IPS DF 6.9 (cell line): Measurements from ENCODE around the gene PCDHGA11.
"Not testable (repeated sequence)": the region's sequence is repeated elsewhere in the genome, so short reads cannot be mapped to it uniquely, and the experiment has no call there.

Experiments
- DNase-seq: peaks from one replicate; pipeline ENCODE4 v3.0.0-alpha.2; 2013; ENCODE audit warnings: low read depth, low spot score
- H3K27ac ChIP-seq: one replicate; pipeline ENCODE4 v1.5.1; 2013; ENCODE audit warnings: low read length, control low read depth
- H3K27me3 ChIP-seq: 2 replicates; pipeline ENCODE4 v1.6.1; 2013; ENCODE audit warnings: mild to moderate bottlenecking, low read length; ENCODE audit not compliant: control insufficient read depth, insufficient read depth
- H3K36me3 ChIP-seq: 2 replicates; pipeline ENCODE4 v1.6.1; 2013; ENCODE audit warnings: low read length; ENCODE audit not compliant: control insufficient read depth, insufficient read depth
- H3K4me1 ChIP-seq: 2 replicates; pipeline ENCODE4 v1.6.1; 2013; ENCODE audit warnings: low read length; ENCODE audit not compliant: control insufficient read depth, insufficient read depth
- H3K4me3 ChIP-seq: 2 replicates; pipeline ENCODE4 v1.5.1; 2013; ENCODE audit warnings: mild to moderate bottlenecking, low read length
- H3K9me3 ChIP-seq: 2 replicates; pipeline ENCODE4 v1.6.1; 2013; ENCODE audit warnings: low read length, inconsistent platforms; ENCODE audit not compliant: control insufficient read depth, insufficient read depth
- WGBS: extraction: QIAGEN DNeasy Blood & Tissue Kit; methylation state at CpG from one replicate; pipeline ENCODE4 v1.1.7; 2013; ENCODE audit warnings: mixed read lengths, missing lambda C conversion rate; ENCODE audit not compliant: insufficient read length, insufficient coverage; 5-methylcytosine and 5-hydroxymethylcytosine counted together

PCDHGA11 gene

GRCh38 chr5:141415275-141415618 lies 5.6 kb upstream of the PCDHGA11 start:
- WGBS, result no CpG with 5 or more reads among the region's 24 CpGs
- H3K36me3 ChIP-seq, DNase-seq, H3K4me3 ChIP-seq, H3K27me3 ChIP-seq, H3K9me3 ChIP-seq, H3K4me1 ChIP-seq, H3K27ac ChIP-seq: not testable (repeated sequence)

DNA sequence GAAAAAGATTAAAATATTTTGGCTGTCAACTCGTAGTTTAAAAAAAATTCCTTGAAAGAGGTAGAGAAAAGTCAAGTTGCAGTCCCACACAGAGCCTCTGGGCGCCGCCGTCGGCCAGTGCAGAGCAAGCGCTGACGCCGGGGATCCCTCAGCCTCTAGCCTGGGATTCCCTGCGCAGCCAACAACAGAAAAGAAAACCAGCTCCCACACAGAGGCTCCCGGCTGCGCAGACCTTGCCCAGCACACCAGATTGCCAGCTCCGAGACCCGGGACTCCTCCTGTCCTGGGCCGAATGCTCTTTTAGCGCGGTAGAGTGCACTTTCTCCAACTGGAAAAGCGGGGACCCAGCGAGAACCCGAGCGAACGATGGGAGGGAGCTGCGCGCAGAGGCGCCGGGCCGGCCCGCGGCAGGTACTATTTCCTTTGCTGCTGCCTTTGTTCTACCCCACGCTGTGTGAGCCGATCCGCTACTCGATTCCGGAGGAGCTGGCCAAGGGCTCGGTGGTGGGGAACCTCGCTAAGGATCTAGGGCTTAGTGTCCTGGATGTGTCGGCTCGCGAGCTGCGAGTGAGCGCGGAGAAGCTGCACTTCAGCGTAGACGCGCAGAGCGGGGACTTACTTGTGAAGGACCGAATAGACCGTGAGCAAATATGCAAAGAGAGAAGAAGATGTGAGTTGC lies 3.2 kb upstream of the PCDHGA11 start, which contains the start of gene PCDHGB7:
PCDHGB7 (plus strand) TSS at position 184 of the 679 bp plus-strand sequence; CDS start at position 367, 183 bp downstream.
- H3K36me3 ChIP-seq, DNase-seq, H3K27me3 ChIP-seq, H3K4me1 ChIP-seq, H3K27ac ChIP-seq, H3K9me3 ChIP-seq: not testable (repeated sequence)
- WGBS, result no CpG with 5 or more reads among the region's 47 CpGs
- H3K4me3 ChIP-seq, result peak within 1 kb of the TSS; percentile 71; the same call in 1 of the 2 replicates

GRCh38 chr5:141419074-141419880 lies 1.6 kb upstream of the PCDHGA11 start:
- Histone ChIP-seq H3K27me3 (no peaks in the 10 kb centered on the region), H3K36me3 (no peaks in the 10 kb centered on the region), H3K4me1 (no peaks in the 10 kb centered on the region), H3K9me3 (no peaks in the 10 kb centered on the region), H3K4me3 (no peak overlapping the region), H3K27ac (no peak overlapping the region)
- DNase-seq, result no peak
- WGBS, result no CpG with 5 or more reads among the region's 74 CpGs

GRCh38 chr5:141421489-141421855 lies 621 bp downstream of the PCDHGA11 start:
- DNase-seq, result no peak
- Histone ChIP-seq H3K9me3 (no peaks in the 10 kb centered on the region), H3K27ac (no peak overlapping the region), H3K27me3 (no peaks in the 10 kb centered on the region), H3K36me3 (no peaks in the 10 kb centered on the region), H3K4me1 (no peaks in the 10 kb centered on the region), H3K4me3 (peak overlapping the region; percentile 52; the same call in 1 of the 2 replicates)
- no CpG with 5 or more reads among the region's 13 CpGs for WGBS

DNA sequence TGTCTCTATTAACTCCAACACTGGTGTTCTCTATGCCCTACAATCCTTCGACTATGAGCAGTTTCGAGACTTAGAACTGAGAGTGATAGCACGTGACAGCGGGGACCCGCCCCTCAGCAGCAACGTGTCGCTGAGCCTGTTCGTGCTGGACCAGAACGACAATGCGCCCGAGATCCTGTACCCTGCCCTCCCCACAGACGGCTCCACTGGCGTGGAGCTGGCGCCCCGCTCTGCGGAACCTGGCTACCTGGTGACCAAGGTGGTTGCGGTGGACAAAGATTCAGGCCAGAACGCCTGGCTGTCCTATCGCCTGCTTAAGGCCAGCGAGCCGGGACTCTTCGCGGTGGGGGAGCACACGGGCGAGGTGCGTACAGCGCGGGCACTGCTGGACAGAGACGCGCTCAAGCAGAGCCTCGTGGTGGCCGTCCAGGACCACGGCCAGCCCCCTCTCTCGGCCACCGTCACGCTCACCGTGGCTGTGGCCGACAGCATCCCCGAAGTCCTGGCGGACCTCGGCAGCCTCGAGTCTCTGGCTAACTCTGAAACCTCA lies 2.0 kb downstream of the PCDHGA11 start:
- Histone ChIP-seq H3K4me1 (no peaks in the 10 kb centered on the region), H3K27me3 (no peaks in the 10 kb centered on the region), H3K36me3 (no peaks in the 10 kb centered on the region), H3K27ac (no peak overlapping the region), H3K4me3 (no peak overlapping the region), H3K9me3 (no peaks in the 10 kb centered on the region)
- no CpG with 5 or more reads among the region's 42 CpGs for WGBS
- DNase-seq, result no peak

DNA sequence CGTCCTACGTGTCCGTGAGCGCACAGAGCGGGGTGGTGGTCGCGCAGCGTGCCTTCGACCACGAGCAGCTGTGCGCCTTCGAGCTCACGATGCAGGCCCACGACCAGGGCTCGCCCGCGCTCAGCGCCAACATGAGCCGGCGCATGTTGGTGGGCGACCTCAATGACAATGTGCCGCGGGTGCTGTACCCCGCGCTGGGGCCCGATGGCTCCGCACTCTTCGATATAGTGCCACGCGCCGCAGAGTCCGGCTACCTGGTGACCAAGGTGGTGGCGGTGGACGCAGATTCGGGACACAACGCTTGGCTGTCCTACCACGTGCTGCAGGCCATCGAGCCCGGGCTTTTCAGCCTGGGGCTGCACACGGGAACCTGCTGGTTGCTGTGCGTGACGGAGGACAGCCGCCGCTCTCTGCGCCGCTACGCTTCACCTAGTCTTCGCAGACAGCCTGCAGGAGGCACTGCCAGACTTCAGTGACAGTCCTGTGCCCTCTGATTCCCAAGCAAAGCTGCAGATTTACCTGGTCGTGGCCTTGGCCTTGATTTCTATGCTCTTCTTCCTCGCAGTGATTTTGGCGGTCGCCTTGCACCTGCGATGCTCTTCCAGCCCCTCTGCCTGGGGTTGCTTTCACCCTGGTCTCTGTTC lies 7.1 kb downstream of the PCDHGA11 start:
- no peak overlapping the region for H3K27ac ChIP-seq
- H3K27me3 ChIP-seq, result no peaks in the 10 kb centered on the region
- DNase-seq, result no peak
- WGBS, result no CpG with 5 or more reads among the region's 53 CpGs
- H3K4me1 ChIP-seq, result no peaks in the 10 kb centered on the region
- H3K4me3 ChIP-seq, result no peak overlapping the region
- no peaks in the 10 kb centered on the region for H3K9me3 ChIP-seq
- H3K36me3 ChIP-seq, result 0 out of 2 replicates have a peak, but pooled peaks cover 3% of the 10 kb centered on the region

DNA sequence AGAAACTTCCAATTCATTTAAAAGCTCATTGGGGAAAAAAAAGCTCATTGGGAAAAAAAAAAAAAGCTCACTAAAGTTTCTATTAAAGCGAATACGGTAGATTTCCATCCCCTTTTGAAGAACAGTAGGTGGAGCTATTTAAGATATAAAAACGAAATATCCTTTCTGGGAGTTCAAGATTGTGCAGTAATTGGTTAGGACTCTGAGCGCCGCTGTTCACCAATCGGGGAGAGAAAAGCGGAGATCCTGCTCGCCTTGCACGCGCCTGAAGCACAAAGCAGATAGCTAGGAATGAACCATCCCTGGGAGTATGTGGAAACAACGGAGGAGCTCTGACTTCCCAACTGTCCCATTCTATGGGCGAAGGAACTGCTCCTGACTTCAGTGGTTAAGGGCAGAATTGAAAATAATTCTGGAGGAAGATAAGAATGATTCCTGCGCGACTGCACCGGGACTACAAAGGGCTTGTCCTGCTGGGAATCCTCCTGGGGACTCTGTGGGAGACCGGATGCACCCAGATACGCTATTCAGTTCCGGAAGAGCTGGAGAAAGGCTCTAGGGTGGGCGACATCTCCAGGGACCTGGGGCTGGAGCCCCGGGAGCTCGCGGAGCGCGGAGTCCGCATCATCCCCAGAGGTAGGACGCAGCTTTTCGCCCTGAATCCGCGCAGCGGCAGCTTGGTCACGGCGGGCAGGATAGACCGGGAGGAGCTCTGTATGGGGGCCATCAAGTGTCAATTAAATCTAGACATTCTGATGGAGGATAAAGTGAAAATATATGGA lies 9.7 kb downstream of the PCDHGA11 start, which contains the start of gene PCDHGA12:
PCDHGA12 (plus strand) TSS at position 176 of the 782 bp plus-strand sequence; CDS start at position 429, 253 bp downstream.
- H3K27me3 ChIP-seq, result no peaks in the 10 kb centered on the region
- 0 out of 2 replicates have a peak, but pooled peaks cover 3% of the 10 kb centered on the region for H3K36me3 ChIP-seq
- no peaks in the 10 kb centered on the region for H3K9me3 ChIP-seq
- no CpG with 5 or more reads among the region's 33 CpGs for WGBS
- no peak within 1 kb of the TSS for H3K4me3 ChIP-seq
- H3K27ac ChIP-seq, result no peak within 1 kb of the TSS
- no peaks in the 10 kb centered on the region for H3K4me1 ChIP-seq
- no peak for DNase-seq

DNA sequence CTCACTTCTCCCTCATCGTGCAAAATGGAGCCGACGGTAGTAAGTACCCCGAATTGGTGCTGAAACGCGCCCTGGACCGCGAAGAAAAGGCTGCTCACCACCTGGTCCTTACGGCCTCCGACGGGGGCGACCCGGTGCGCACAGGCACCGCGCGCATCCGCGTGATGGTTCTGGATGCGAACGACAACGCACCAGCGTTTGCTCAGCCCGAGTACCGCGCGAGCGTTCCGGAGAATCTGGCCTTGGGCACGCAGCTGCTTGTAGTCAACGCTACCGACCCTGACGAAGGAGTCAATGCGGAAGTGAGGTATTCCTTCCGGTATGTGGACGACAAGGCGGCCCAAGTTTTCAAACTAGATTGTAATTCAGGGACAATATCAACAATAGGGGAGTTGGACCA lies 10.4 kb downstream of the PCDHGA11 start:
- Histone ChIP-seq H3K27me3 (no peaks in the 10 kb centered on the region), H3K9me3 (no peaks in the 10 kb centered on the region), H3K36me3 (0 out of 2 replicates have a peak, but pooled peaks cover 3% of the 10 kb centered on the region), H3K27ac (no peak overlapping the region), H3K4me1 (no peaks in the 10 kb centered on the region), H3K4me3 (no peak overlapping the region)
- WGBS, result no CpG with 5 or more reads among the region's 37 CpGs
- no peak for DNase-seq

GRCh38 chr5:141432308-141432707 lies 11.5 kb downstream of the PCDHGA11 start:
- H3K4me1 ChIP-seq, DNase-seq, H3K27ac ChIP-seq, H3K36me3 ChIP-seq, H3K4me3 ChIP-seq, H3K9me3 ChIP-seq, H3K27me3 ChIP-seq: not testable (repeated sequence)
- WGBS, result no CpG with 5 or more reads among the region's 38 CpGs

GRCh38 chr5:141432726-141433125 lies 11.9 kb downstream of the PCDHGA11 start:
- not testable (repeated sequence) for H3K27ac ChIP-seq

More at GRCh38 chr5:141432726-141433125, 11.9 kb downstream of the PCDHGA11 start:
- not testable (repeated sequence) for H3K27me3 ChIP-seq, H3K4me3 ChIP-seq, H3K9me3 ChIP-seq, H3K36me3 ChIP-seq, DNase-seq, H3K4me1 ChIP-seq
- no CpG with 5 or more reads among the region's 29 CpGs for WGBS
